Measurements from ENCODE around the gene DDX27. TPM values are rescaled to one million over a fixed set of nuclear protein-coding genes. Genes with fewer than 3 reads are reported as not detected.

DDX27 gene
- polyA plus RNA-seq, 4 donors = 39.4 to 50.2 (median 45.1) TPM

GRCh38 chr20:49245921-49246740 lies 26.9 kb downstream of the DDX27 start:
- DNase-seq (ENCODE audit: low read depth in 4 of 4, low spot score in 3 of 4) = peak in 3 of 4 donors; percentile 9 to 16 (median 12)

GRCh38 chr20:49247169-49247723 lies 28.0 kb downstream of the DDX27 start:
- no peak for DNase-seq (ENCODE audit: low read depth in 4 of 4, low spot score in 3 of 4)

- DNase-seq (ENCODE audit: low read depth in 4 of 4, low spot score in 3 of 4) = no peak
These were observed 28.6 kb downstream of the DDX27 start for GRCh38 chr20:49247792-49248191.

GRCh38 chr20:49248301-49248700 lies 29.1 kb downstream of the DDX27 start:
- no peak for DNase-seq (ENCODE audit: low read depth in 4 of 4, low spot score in 3 of 4)

GRCh38 chr20:49248879-49249665 lies 29.9 kb downstream of the DDX27 start:
- DNase-seq (ENCODE audit: low read depth in 4 of 4, low spot score in 3 of 4) = no peak

- DNase-seq (ENCODE audit: low read depth in 4 of 4, low spot score in 3 of 4) = no peak
These were observed 33.5 kb downstream of the DDX27 start for GRCh38 chr20:49252556-49253350.

GRCh38 chr20:49256261-49256660 lies 37.0 kb downstream of the DDX27 start:
- no peak for DNase-seq (ENCODE audit: low read depth in 4 of 4, low spot score in 3 of 4)

GRCh38 chr20:49259284-49259683 lies 40.1 kb downstream of the DDX27 start:
- DNase-seq (ENCODE audit: low read depth in 4 of 4, low spot score in 3 of 4) = no peak

- DNase-seq (ENCODE audit: low read depth in 4 of 4, low spot score in 3 of 4) = no peak
These were observed 40.6 kb downstream of the DDX27 start for GRCh38 chr20:49259799-49260198.

- no peak for DNase-seq (ENCODE audit: low read depth in 4 of 4, low spot score in 3 of 4)
These were observed 41.0 kb downstream of the DDX27 start for GRCh38 chr20:49260218-49260617.

- DNase-seq (ENCODE audit: low read depth in 4 of 4, low spot score in 3 of 4) = no peak
These were observed 42.0 kb downstream of the DDX27 start for GRCh38 chr20:49261173-49261572.

GRCh38 chr20:49262444-49262843 lies 43.2 kb downstream of the DDX27 start:
- no peak for DNase-seq (ENCODE audit: low read depth in 4 of 4, low spot score in 3 of 4)

GRCh38 chr20:49267327-49267726 lies 48.1 kb downstream of the DDX27 start:
- no peak for DNase-seq (ENCODE audit: low read depth in 4 of 4, low spot score in 3 of 4)

GRCh38 chr20:49268600-49269365 lies 49.6 kb downstream of the DDX27 start:
- DNase-seq (ENCODE audit: low read depth in 4 of 4, low spot score in 3 of 4) = no peak

- DNase-seq (ENCODE audit: low read depth in 4 of 4, low spot score in 3 of 4) = no peak
These were observed 51.0 kb downstream of the DDX27 start for GRCh38 chr20:49270177-49270576.

GRCh38 chr20:49270736-49271135 lies 51.5 kb downstream of the DDX27 start:
- DNase-seq (ENCODE audit: low read depth in 4 of 4, low spot score in 3 of 4) = no peak

GRCh38 chr20:49272654-49273053 lies 53.4 kb downstream of the DDX27 start:
- DNase-seq (ENCODE audit: low read depth in 4 of 4, low spot score in 3 of 4) = no peak

- DNase-seq (ENCODE audit: low read depth in 4 of 4, low spot score in 3 of 4) = no peak
These were observed 54.6 kb downstream of the DDX27 start for GRCh38 chr20:49273696-49274277.

GRCh38 chr20:49275216-49275615 lies 56.0 kb downstream of the DDX27 start:
- no peak for DNase-seq (ENCODE audit: low read depth in 4 of 4, low spot score in 3 of 4)

- DNase-seq (ENCODE audit: low read depth in 4 of 4, low spot score in 3 of 4) = no peak
These were observed 56.4 kb downstream of the DDX27 start for GRCh38 chr20:49275636-49276035.

Measured in left renal pelvis (tissue), 4 donors.